Measurements from ENCODE around the gene SP1. TPM values are rescaled to one million over a fixed set of nuclear protein-coding genes. Genes with fewer than 3 reads are reported as not detected.
A peak's percentile ranks its signal among the peaks of the same experiment; 100 is the strongest.
"Not testable (repeated sequence)": the region's sequence is repeated elsewhere in the genome, so short reads cannot be mapped to it uniquely, and the experiment has no call there.

Gene SP1
- total and polyA plus RNA-seq, 3 experiments from 2014 or later = 6.6 to 63.3 (median 61.1) TPM

- H3K27ac ChIP-seq (ENCODE audit: low read depth, low read length); DNase-seq; H3K9me3 ChIP-seq (ENCODE audit: low read length); H3K36me3 ChIP-seq (ENCODE audit: insufficient read depth, low read length); H3K9me3 Mint-ChIP-seq; H3K4me3 ChIP-seq (ENCODE audit: low read length); H3K27me3 ChIP-seq (ENCODE audit: insufficient read depth, low read length, poor library complexity, severe bottlenecking); H3K27me3 Mint-ChIP-seq: not testable (repeated sequence)
- Mint-ChIP-seq H3K27ac (peak overlapping the region in 1 of 8 donors; percentile 7), H3K36me3 (peaks cover 0 to 23% (median 3%) of the 10 kb centered on the region in 3 donors), H3K4me1 (peaks cover 22 to 32% (median 31%) of the 10 kb centered on the region in 3 donors), H3K4me3 (peak overlapping the region in 3 of 7 donors; percentile 1 to 36 (median 3))
- peaks cover 29% of the 10 kb centered on the region for H3K4me1 ChIP-seq (ENCODE audit: insufficient read depth, low read length)
- ChIA-PET POLR2A (interaction anchor here (0.7 kb wide), 1 partner anchor 271 kb away, joined by 7 read pairs; no protein-coding TSS in a partner anchor), CTCF (interaction anchor here (0.8 to 3.1 kb wide), 4 partner anchors 18 to 118 kb away, joined by 3 to 11 read pairs (median 5); partner anchors contain the start of gene AAAS)
These were observed 59.6 kb downstream of the SP1 start for GRCh38 chr12:53439582-53439981.

- Histone ChIP-seq H3K27ac (ENCODE audit: low read depth, low read length) (peak within 1 kb of the TSS; percentile 91), H3K36me3 (ENCODE audit: insufficient read depth, low read length) (peaks cover 22% of the 10 kb centered on the region), H3K4me3 (ENCODE audit: low read length) (peak within 1 kb of the TSS; percentile 89), H3K4me1 (ENCODE audit: insufficient read depth, low read length) (peaks cover 43% of the 10 kb centered on the region), H3K27me3 (ENCODE audit: insufficient read depth, low read length, poor library complexity, severe bottlenecking) (no peaks in the 10 kb centered on the region), H3K9me3 (ENCODE audit: low read length) (no peaks in the 10 kb centered on the region)
- Mint-ChIP-seq H3K36me3 (peaks cover 0 to 40% (median 7%) of the 10 kb centered on the region in 3 donors), H3K27me3 (no peaks in the 10 kb centered on the region), H3K4me1 (peaks cover 37 to 48% (median 47%) of the 10 kb centered on the region in 3 donors), H3K9me3 (no peaks in the 10 kb centered on the region), H3K27ac (peak within 1 kb of the TSS; percentile 86 to 98 (median 96)), H3K4me3 (peak within 1 kb of the TSS; percentile 94 to 98 (median 97))
- ChIA-PET CTCF (interaction anchor here (0.6 to 3.1 kb wide), 8 partner anchors 9 to 120 kb away, joined by 3 to 11 read pairs (median 4); partner anchors contain the start of gene AAAS), POLR2A (interaction anchor here (0.7 to 1.6 kb wide), 8 partner anchors 10 to 435 kb away, joined by 3 to 13 read pairs (median 4); partner anchors contain the start of genes AAAS, EIF4B, SP1 and TARBP2)
- peak; percentile 95 to 99 (median 98) for DNase-seq
These were observed 61.3 kb downstream of the SP1 start, which contains the start of gene PRR13 for GRCh38 chr12:53441040-53441833. Gene PRR13, plus strand, starts transcription at chr12:53441734. Its CDS starts 981 bp downstream, at chr12:53442715.

GRCh38 chr12:53443955-53444354, 64.0 kb downstream of the SP1 start:
- H3K4me1 ChIP-seq (ENCODE audit: insufficient read depth, low read length) = peaks cover 43% of the 10 kb centered on the region
- no peaks in the 10 kb centered on the region for H3K27me3 ChIP-seq (ENCODE audit: insufficient read depth, low read length, poor library complexity, severe bottlenecking)
- no peaks in the 10 kb centered on the region for H3K9me3 ChIP-seq (ENCODE audit: low read length)
- DNase-seq = no peak
- peak overlapping the region; percentile 43 to 86 (median 65) for H3K4me3 Mint-ChIP-seq
- no peak overlapping the region for H3K27ac ChIP-seq (ENCODE audit: low read depth, low read length)
- H3K9me3 Mint-ChIP-seq = no peaks in the 10 kb centered on the region
- H3K27me3 Mint-ChIP-seq = no peaks in the 10 kb centered on the region
- H3K27ac Mint-ChIP-seq = peak overlapping the region in 4 of 8 donors; percentile 61 to 75 (median 68)
- H3K4me3 ChIP-seq (ENCODE audit: low read length) = no peak overlapping the region
- H3K36me3 Mint-ChIP-seq = peaks cover 0 to 56% (median 8%) of the 10 kb centered on the region in 3 donors
- POLR2A ChIA-PET = interaction anchor here (0.6 kb wide), 1 partner anchor 47 kb away, joined by 5 read pairs; no protein-coding TSS in a partner anchor
- peaks cover 22% of the 10 kb centered on the region for H3K36me3 ChIP-seq (ENCODE audit: insufficient read depth, low read length)
- peaks cover 41 to 57% (median 53%) of the 10 kb centered on the region in 3 donors for H3K4me1 Mint-ChIP-seq
- CTCF ChIA-PET = no interaction called here

- not testable (repeated sequence) for H3K27ac ChIP-seq (ENCODE audit: low read depth, low read length); H3K4me3 ChIP-seq (ENCODE audit: low read length); DNase-seq; H3K9me3 Mint-ChIP-seq; H3K9me3 ChIP-seq (ENCODE audit: low read length); H3K27me3 ChIP-seq (ENCODE audit: insufficient read depth, low read length, poor library complexity, severe bottlenecking); H3K27me3 Mint-ChIP-seq
- Mint-ChIP-seq H3K27ac (peak overlapping the region in 6 of 8 donors; percentile 17 to 76 (median 61)), H3K4me3 (peak overlapping the region in 5 of 7 donors; percentile 10 to 84 (median 33)), H3K36me3 (peaks cover 0 to 57% (median 8%) of the 10 kb centered on the region in 3 donors), H3K4me1 (peaks cover 41 to 57% (median 53%) of the 10 kb centered on the region in 3 donors)
- ChIA-PET POLR2A (interaction anchor here (0.6 kb wide), 1 partner anchor 46 kb away, joined by 5 read pairs; no protein-coding TSS in a partner anchor), CTCF (interaction anchor here (0.8 to 1.0 kb wide), 2 partner anchors 8 to 93 kb away, joined by 3 read pairs; no protein-coding TSS in a partner anchor)
- Histone ChIP-seq H3K4me1 (ENCODE audit: insufficient read depth, low read length) (peaks cover 43% of the 10 kb centered on the region), H3K36me3 (ENCODE audit: insufficient read depth, low read length) (peaks cover 22% of the 10 kb centered on the region)
These were observed 64.8 kb downstream of the SP1 start for GRCh38 chr12:53444593-53445325.

- H3K9me3 Mint-ChIP-seq = peaks cover 0 to 2% (median 0%) of the 10 kb centered on the region in 5 donors
- DNase-seq = no peak
- H3K4me1 Mint-ChIP-seq = peaks cover 37 to 53% (median 46%) of the 10 kb centered on the region in 3 donors
- H3K4me1 ChIP-seq (ENCODE audit: insufficient read depth, low read length) = peaks cover 25% of the 10 kb centered on the region
- H3K27ac Mint-ChIP-seq = peak overlapping the region in 1 of 8 donors; percentile 50
- peaks cover 0 to 2% of the 10 kb centered on the region in 2 donors for H3K27me3 Mint-ChIP-seq
- CTCF ChIA-PET = interaction anchor here (0.5 to 1.3 kb wide), 5 partner anchors 8 to 130 kb away, joined by 3 to 4 read pairs (median 3); partner anchors contain the start of gene TARBP2
- no peak overlapping the region for H3K4me3 Mint-ChIP-seq
- H3K36me3 Mint-ChIP-seq = peaks cover 0 to 58% (median 17%) of the 10 kb centered on the region in 3 donors
- H3K36me3 ChIP-seq (ENCODE audit: insufficient read depth, low read length) = peaks cover 19% of the 10 kb centered on the region
- no peaks in the 10 kb centered on the region for H3K9me3 ChIP-seq (ENCODE audit: low read length)
- POLR2A ChIA-PET = interaction anchor here (0.6 to 1.0 kb wide), 3 partner anchors 9 to 230 kb away, joined by 3 to 4 read pairs (median 3); partner anchors contain the start of genes PRR13 and TARBP2
- no peaks in the 10 kb centered on the region for H3K27me3 ChIP-seq (ENCODE audit: insufficient read depth, low read length, poor library complexity, severe bottlenecking)
- no peak overlapping the region for H3K27ac ChIP-seq (ENCODE audit: low read depth, low read length)
- H3K4me3 ChIP-seq (ENCODE audit: low read length) = no peak overlapping the region
These were observed 71.0 kb downstream of the SP1 start for GRCh38 chr12:53450936-53451335.

- Mint-ChIP-seq H3K9me3 (peaks cover 0 to 2% (median 0%) of the 10 kb centered on the region in 5 donors), H3K36me3 (peaks cover 0 to 58% (median 14%) of the 10 kb centered on the region in 3 donors), H3K4me3 (peak within 1 kb of the TSS; percentile 84 to 100 (median 98)), H3K27ac (peak within 1 kb of the TSS; percentile 35 to 100 (median 98)), H3K27me3 (peaks cover 0 to 2% of the 10 kb centered on the region in 2 donors), H3K4me1 (peaks cover 34 to 46% (median 42%) of the 10 kb centered on the region in 3 donors)
- no peaks in the 10 kb centered on the region for H3K27me3 ChIP-seq (ENCODE audit: insufficient read depth, low read length, poor library complexity, severe bottlenecking)
- H3K36me3 ChIP-seq (ENCODE audit: insufficient read depth, low read length) = peaks cover 26% of the 10 kb centered on the region
- DNase-seq = peak; percentile 95 to 99 (median 97)
- H3K27ac ChIP-seq (ENCODE audit: low read depth, low read length) = peak within 1 kb of the TSS; percentile 78
- H3K9me3 ChIP-seq (ENCODE audit: low read length) = no peaks in the 10 kb centered on the region
- POLR2A ChIA-PET = interaction anchor here (1.0 kb wide), 2 partner anchors 10 to 49 kb away, joined by 3 to 4 read pairs; partner anchors contain the start of genes PRR13 and TARBP2
- CTCF ChIA-PET = interaction anchor here (1.0 to 1.3 kb wide), 4 partner anchors 50 to 131 kb away, joined by 3 to 4 read pairs (median 3); partner anchors contain the start of gene TARBP2
- peaks cover 24% of the 10 kb centered on the region for H3K4me1 ChIP-seq (ENCODE audit: insufficient read depth, low read length)
- H3K4me3 ChIP-seq (ENCODE audit: low read length) = peak within 1 kb of the TSS; percentile 80
These were observed 71.7 kb downstream of the SP1 start, which contains the start of gene PCBP2 for GRCh38 chr12:53451661-53452158. Gene PCBP2, plus strand, starts transcription at chr12:53452102. Its CDS starts 2,699 bp downstream, at chr12:53454801.
